Nephron progenitor cell (in vitro differentiated cells): ENCODE measurements around the gene CD164.

ENCODE experiments used
- DNase-seq: peaks from one replicate; pipeline ENCODE4 v3.0.0; 2021
- H3K27ac Mint-ChIP-seq: 2 replicates; pipeline ENCODE4 v1.8.0; 2021; ENCODE audit warnings: mild to moderate bottlenecking, moderate library complexity, mixed read lengths
- H3K27me3 Mint-ChIP-seq: 2 replicates; pipeline ENCODE4 v1.8.0; 2021; ENCODE audit warnings: mild to moderate bottlenecking, low read depth, mixed read lengths; ENCODE audit not compliant: poor library complexity
- H3K36me3 Mint-ChIP-seq: 2 replicates; pipeline ENCODE4 v1.8.0; 2021; ENCODE audit warnings: low read depth, mixed read lengths
- H3K4me1 Mint-ChIP-seq: 2 replicates; pipeline ENCODE4 v1.8.0; 2021; ENCODE audit warnings: mixed read lengths
- H3K4me3 Mint-ChIP-seq: 2 replicates; pipeline ENCODE4 v1.8.0; 2021; ENCODE audit warnings: mild to moderate bottlenecking, moderate library complexity, mixed read lengths
- H3K9me3 Mint-ChIP-seq: 2 replicates; pipeline ENCODE4 v1.8.0; 2021; ENCODE audit warnings: mild to moderate bottlenecking, moderate library complexity, mixed read lengths
- TF ChIP-seq, protein P1 (sequence below): fragments of 200-600 bp; sonication (generic); IDR thresholded peaks from 2 replicates; pipeline ENCODE4 v1.5.0; 2021; ENCODE audit warnings: antibody characterized with exemption

The CD164 gene

DNA sequence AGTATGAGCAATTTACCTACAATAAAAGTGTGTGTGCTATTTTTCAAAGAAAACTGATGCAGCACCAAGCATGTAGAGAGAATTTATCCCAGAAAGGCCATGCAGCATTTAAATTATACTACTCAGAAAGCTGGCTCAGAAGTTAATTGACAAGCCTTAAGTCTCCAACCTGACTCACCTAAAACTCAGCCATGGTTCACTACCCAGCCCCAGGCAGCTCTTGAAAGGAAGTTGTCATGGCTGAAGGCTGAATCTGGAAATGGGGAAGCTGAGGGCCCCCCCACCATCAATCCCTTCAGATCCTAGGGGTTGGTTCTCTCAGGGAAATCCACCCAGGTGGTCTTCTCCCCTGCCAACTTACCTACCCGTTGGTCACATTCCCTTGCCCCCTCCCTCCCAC, 38.5 kb upstream of the CD164 start:
- no peak overlapping the region for H3K27ac Mint-ChIP-seq
- H3K9me3 Mint-ChIP-seq, result no peaks in the 10 kb centered on the region
- peaks cover 11% of the 10 kb centered on the region for H3K4me1 Mint-ChIP-seq
- peaks cover 4% of the 10 kb centered on the region for H3K36me3 Mint-ChIP-seq
- DNase-seq, result no peak
- TF ChIP-seq, protein P1, sequence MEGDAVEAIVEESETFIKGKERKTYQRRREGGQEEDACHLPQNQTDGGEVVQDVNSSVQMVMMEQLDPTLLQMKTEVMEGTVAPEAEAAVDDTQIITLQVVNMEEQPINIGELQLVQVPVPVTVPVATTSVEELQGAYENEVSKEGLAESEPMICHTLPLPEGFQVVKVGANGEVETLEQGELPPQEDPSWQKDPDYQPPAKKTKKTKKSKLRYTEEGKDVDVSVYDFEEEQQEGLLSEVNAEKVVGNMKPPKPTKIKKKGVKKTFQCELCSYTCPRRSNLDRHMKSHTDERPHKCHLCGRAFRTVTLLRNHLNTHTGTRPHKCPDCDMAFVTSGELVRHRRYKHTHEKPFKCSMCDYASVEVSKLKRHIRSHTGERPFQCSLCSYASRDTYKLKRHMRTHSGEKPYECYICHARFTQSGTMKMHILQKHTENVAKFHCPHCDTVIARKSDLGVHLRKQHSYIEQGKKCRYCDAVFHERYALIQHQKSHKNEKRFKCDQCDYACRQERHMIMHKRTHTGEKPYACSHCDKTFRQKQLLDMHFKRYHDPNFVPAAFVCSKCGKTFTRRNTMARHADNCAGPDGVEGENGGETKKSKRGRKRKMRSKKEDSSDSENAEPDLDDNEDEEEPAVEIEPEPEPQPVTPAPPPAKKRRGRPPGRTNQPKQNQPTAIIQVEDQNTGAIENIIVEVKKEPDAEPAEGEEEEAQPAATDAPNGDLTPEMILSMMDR, result no peak
- H3K4me3 Mint-ChIP-seq, result no peak overlapping the region
- H3K27me3 Mint-ChIP-seq, result no peaks in the 10 kb centered on the region

DNA sequence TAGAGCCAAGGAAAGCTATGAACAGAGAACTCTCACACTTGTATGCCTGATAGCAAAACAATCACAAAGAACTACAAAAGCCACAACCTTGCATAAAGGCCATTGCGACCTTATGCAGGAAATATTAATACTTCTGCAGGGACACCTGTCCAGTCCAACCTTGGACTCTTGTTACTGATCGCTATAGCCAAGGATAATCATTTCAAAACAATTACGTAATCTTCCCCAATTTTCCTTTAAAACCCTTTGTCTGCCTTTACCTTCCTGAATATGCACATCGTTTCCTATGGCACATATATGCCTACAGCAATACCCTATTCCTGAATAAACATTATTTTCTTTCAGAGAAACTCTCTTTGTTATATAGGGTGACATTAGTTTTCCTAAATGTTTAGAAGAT, 35.4 kb upstream of the CD164 start:
- Mint-ChIP-seq H3K9me3 (peaks cover 10% of the 10 kb centered on the region), H3K27ac (no peak overlapping the region), H3K4me3 (no peak overlapping the region), H3K4me1 (no peaks in the 10 kb centered on the region), H3K27me3 (peaks cover 4% of the 10 kb centered on the region), H3K36me3 (peaks cover 20% of the 10 kb centered on the region)
- no peak for DNase-seq
- TF ChIP-seq, protein P1, result no peak

DNA sequence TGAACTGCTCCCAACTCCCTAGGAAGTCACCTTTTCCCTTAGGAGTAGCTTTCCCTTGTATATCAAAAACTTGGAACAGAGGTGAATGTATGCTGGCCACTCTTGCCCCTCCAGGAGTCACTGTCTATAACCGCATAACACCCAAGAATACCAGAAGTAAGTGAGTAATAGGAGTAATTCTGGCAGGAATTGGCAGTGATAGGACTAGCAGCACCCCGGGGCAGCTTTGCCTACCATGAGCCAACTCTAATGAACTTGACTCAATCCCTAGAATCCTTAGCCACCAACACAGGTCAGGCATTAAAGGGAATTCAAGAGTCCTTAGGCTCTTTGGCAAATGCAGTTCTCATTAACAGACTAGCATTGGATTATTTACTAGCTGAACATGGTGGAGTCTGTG, 28.8 kb upstream of the CD164 start:
- H3K4me3 Mint-ChIP-seq, result no peak overlapping the region
- TF ChIP-seq, protein P1, result no peak
- peaks cover 14% of the 10 kb centered on the region for H3K27me3 Mint-ChIP-seq
- no peaks in the 10 kb centered on the region for H3K4me1 Mint-ChIP-seq
- H3K9me3 Mint-ChIP-seq, result peaks cover 21% of the 10 kb centered on the region
- H3K36me3 Mint-ChIP-seq, result peaks cover 27% of the 10 kb centered on the region
- H3K27ac Mint-ChIP-seq, result no peak overlapping the region
- DNase-seq, result no peak

DNA sequence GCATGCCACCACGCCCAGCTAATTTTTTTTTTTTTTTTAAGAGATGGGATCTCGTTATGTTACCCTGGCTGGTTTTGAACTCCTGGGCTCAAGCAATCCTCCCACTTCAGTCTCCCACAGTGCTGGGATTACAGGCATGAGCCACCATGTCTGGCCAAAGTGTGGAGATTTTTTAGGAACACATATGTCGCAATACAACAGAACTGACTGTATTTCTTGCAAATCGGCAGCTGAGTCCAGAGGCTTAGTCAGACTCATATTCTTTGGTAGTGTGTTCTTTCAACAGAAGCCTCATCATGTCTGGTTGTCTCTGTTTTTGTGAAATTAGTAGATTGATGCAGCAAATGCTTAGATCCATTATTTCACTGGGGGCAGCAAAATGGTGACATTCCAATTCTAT, 23.9 kb upstream of the CD164 start:
- H3K27ac Mint-ChIP-seq, result no peak overlapping the region
- peaks cover 5% of the 10 kb centered on the region for H3K9me3 Mint-ChIP-seq
- TF ChIP-seq, protein P1, result no peak
- no peaks in the 10 kb centered on the region for H3K4me1 Mint-ChIP-seq
- peaks cover 5% of the 10 kb centered on the region for H3K36me3 Mint-ChIP-seq
- H3K4me3 Mint-ChIP-seq, result no peak overlapping the region
- H3K27me3 Mint-ChIP-seq, result peaks cover 11% of the 10 kb centered on the region
- DNase-seq, result no peak

GRCh38 chr6:109397020-109397419, 14.8 kb upstream of the CD164 start:
- Mint-ChIP-seq H3K9me3 (no peaks in the 10 kb centered on the region), H3K4me3 (no peak overlapping the region), H3K27me3 (peaks cover 10% of the 10 kb centered on the region), H3K36me3 (no peaks in the 10 kb centered on the region), H3K27ac (no peak overlapping the region), H3K4me1 (no peaks in the 10 kb centered on the region)
- TF ChIP-seq, protein P1, result no peak
- DNase-seq, result no peak

- Mint-ChIP-seq H3K4me3 (no peak overlapping the region), H3K27me3 (peaks cover 10% of the 10 kb centered on the region), H3K36me3 (no peaks in the 10 kb centered on the region), H3K9me3 (no peaks in the 10 kb centered on the region), H3K4me1 (no peaks in the 10 kb centered on the region), H3K27ac (no peak overlapping the region)
- TF ChIP-seq, protein P1, result no peak
- no peak for DNase-seq
Measured at GRCh38 chr6:109396046-109396718, 13.9 kb upstream of the CD164 start.
